H9 (cell line): ENCODE measurements around the gene TAF15. TPM values are rescaled to one million over a fixed set of nuclear protein-coding genes. Genes with fewer than 3 reads are reported as not detected.

ENCODE experiments used
- DNase-seq: peaks from one replicate; pipeline ENCODE4 v3.0.0-alpha.2; 2017
- H2AFZ ChIP-seq: one replicate; pipeline ENCODE4 v1.6.1; 2013; ENCODE audit warnings: mild to moderate bottlenecking, low read length, control low read depth, moderate library complexity
- H2AK5ac ChIP-seq: 2 replicates; pipeline ENCODE4 v1.6.1; 2013; ENCODE audit warnings: low read length, control low read depth, mixed read lengths; ENCODE audit not compliant: insufficient read length
- H2BK120ac ChIP-seq: one replicate; pipeline ENCODE4 v1.6.1; 2013; ENCODE audit warnings: low read depth, mild to moderate bottlenecking, low read length, control low read depth, inconsistent platforms; ENCODE audit not compliant: poor library complexity, severe bottlenecking
- H2BK12ac ChIP-seq: 2 replicates; pipeline ENCODE4 v1.6.1; 2013; ENCODE audit warnings: low read length, control low read depth, mixed read lengths, low read depth; ENCODE audit not compliant: insufficient read length
- H2BK15ac ChIP-seq: 2 replicates; pipeline ENCODE4 v1.6.1; 2013; ENCODE audit warnings: low read depth, low read length, control low read depth
- H2BK20ac ChIP-seq: one replicate; pipeline ENCODE4 v1.6.1; 2013; ENCODE audit warnings: low read depth, mild to moderate bottlenecking, low read length, control low read depth, inconsistent platforms; ENCODE audit not compliant: poor library complexity, severe bottlenecking
- H2BK5ac ChIP-seq: 2 replicates; pipeline ENCODE4 v1.6.1; 2013; ENCODE audit warnings: low read length, control low read depth, mixed read lengths; ENCODE audit not compliant: insufficient read length
- H3K14ac ChIP-seq: 2 replicates; pipeline ENCODE4 v1.6.1; 2013; ENCODE audit warnings: low read length, control low read depth; ENCODE audit not compliant: insufficient read depth
- H3K18ac ChIP-seq: 2 replicates; pipeline ENCODE4 v1.6.1; 2013; ENCODE audit warnings: low read depth, mild to moderate bottlenecking, mixed read lengths, low read length, control low read depth; ENCODE audit not compliant: insufficient read length
- H3K23ac ChIP-seq: 2 replicates; pipeline ENCODE4 v1.6.1; 2013; ENCODE audit warnings: low read length, control low read depth, mixed read lengths, low read depth; ENCODE audit not compliant: insufficient read length
- H3K23me2 ChIP-seq: 2 replicates; pipeline ENCODE4 v1.6.1; 2013; ENCODE audit warnings: low read depth, mild to moderate bottlenecking, mixed read lengths, low read length, control low read depth; ENCODE audit not compliant: insufficient read length, poor library complexity, severe bottlenecking
- H3K27ac ChIP-seq: 2 replicates; pipeline ENCODE4 v1.5.1; 2013; ENCODE audit warnings: low read length, control low read depth, mixed read lengths, low read depth; ENCODE audit not compliant: insufficient read length
- H3K27me3 ChIP-seq: 2 replicates; pipeline ENCODE4 v1.6.1; 2013; ENCODE audit warnings: low read length, control low read depth, inconsistent platforms; ENCODE audit not compliant: insufficient read depth
- H3K4ac ChIP-seq: 2 replicates; pipeline ENCODE4 v1.6.1; 2013; ENCODE audit warnings: low read depth, mild to moderate bottlenecking, control low read depth, inconsistent platforms, low read length, moderate library complexity
- H3K4me1 ChIP-seq: 2 replicates; pipeline ENCODE4 v1.6.1; 2013; ENCODE audit warnings: low read length, control low read depth, inconsistent platforms; ENCODE audit not compliant: insufficient read depth
- H3K4me2 ChIP-seq: 2 replicates; pipeline ENCODE4 v1.6.1; 2013; ENCODE audit warnings: low read length, control low read depth, mixed read lengths; ENCODE audit not compliant: insufficient read length, insufficient read depth
- H3K56ac ChIP-seq: 2 replicates; pipeline ENCODE4 v1.6.1; 2013; ENCODE audit warnings: low read depth, mild to moderate bottlenecking, mixed read lengths, low read length, control low read depth; ENCODE audit not compliant: insufficient read length
- H3K79me1 ChIP-seq: 2 replicates; pipeline ENCODE4 v1.6.1; 2013; ENCODE audit warnings: low read depth, mild to moderate bottlenecking, moderate library complexity, low read length, control low read depth, inconsistent platforms; ENCODE audit not compliant: insufficient read depth, poor library complexity, severe bottlenecking
- H3K79me2 ChIP-seq: 2 replicates; pipeline ENCODE4 v1.6.1; 2013; ENCODE audit warnings: low read length, control low read depth, inconsistent platforms; ENCODE audit not compliant: insufficient read depth
- H3K9ac ChIP-seq: 2 replicates; pipeline ENCODE4 v1.6.1; 2013; ENCODE audit warnings: low read length, control low read depth, mixed read lengths; ENCODE audit not compliant: insufficient read length; ENCODE audit errors: extremely low read depth
- H3K9me3 ChIP-seq: one replicate; pipeline ENCODE4 v1.6.1; 2013; ENCODE audit warnings: low read depth, low read length, inconsistent platforms; ENCODE audit not compliant: control insufficient read depth
- H3T11ph ChIP-seq: one replicate; pipeline ENCODE4 v1.6.1; 2013; ENCODE audit warnings: mild to moderate bottlenecking, low read length, control low read depth, inconsistent platforms
- H4K20me1 ChIP-seq: one replicate; pipeline ENCODE4 v1.6.1; 2013; ENCODE audit not compliant: control insufficient read depth, insufficient read length, insufficient read depth
- H4K5ac ChIP-seq: 2 replicates; pipeline ENCODE4 v1.6.1; 2013; ENCODE audit warnings: low read depth, mild to moderate bottlenecking, mixed read lengths, low read length, control low read depth; ENCODE audit not compliant: insufficient read length
- H4K8ac ChIP-seq: replicated peaks from 2 replicates; pipeline ENCODE4 v1.6.1; 2013; ENCODE audit warnings: low read length, control low read depth, mixed read lengths, low read depth; ENCODE audit not compliant: insufficient read length
- H4K91ac ChIP-seq: 2 replicates; pipeline ENCODE4 v1.6.1; 2013; ENCODE audit warnings: low read depth, mild to moderate bottlenecking, moderate library complexity, mixed read lengths, low read length, control low read depth; ENCODE audit not compliant: insufficient read length
- H3K27ac Mint-ChIP-seq, 3 experiments: 2 replicates in 2 of 3; 3 replicates in 1 of 3; pipeline ENCODE4 v1.8.0; 2020 to 2021; ENCODE audit warnings: mixed read lengths in 3 of 3, mild to moderate bottlenecking in 1 of 3, moderate library complexity in 1 of 3
- H3K27me3 Mint-ChIP-seq: 2 replicates; pipeline ENCODE4 v1.8.0; 2021; ENCODE audit warnings: low read depth, mild to moderate bottlenecking, moderate library complexity, mixed read lengths
- H3K36me3 Mint-ChIP-seq, 3 experiments: 2 replicates in 2 of 3; 3 replicates in 1 of 3; pipeline ENCODE4 v1.8.0; 2020 to 2021; ENCODE audit warnings: low read depth in 3 of 3, mixed read lengths in 3 of 3; ENCODE audit not compliant: insufficient read depth in 1 of 3
- H3K4me1 Mint-ChIP-seq, 2 experiments: 2 replicates each; pipeline ENCODE4 v1.8.0; 2020; ENCODE audit warnings: mixed read lengths in 2 of 2
- H3K4me3 Mint-ChIP-seq, 2 experiments: 2 replicates in 1 of 2; 3 replicates in 1 of 2; pipeline ENCODE4 v1.8.0; 2020 to 2021; ENCODE audit warnings: mild to moderate bottlenecking in 2 of 2, mixed read lengths in 2 of 2, moderate library complexity in 1 of 2
- H3K9me3 Mint-ChIP-seq, 2 experiments: 2 replicates in 1 of 2; 3 replicates in 1 of 2; pipeline ENCODE4 v1.8.0; 2020; ENCODE audit warnings: mild to moderate bottlenecking in 2 of 2, mixed read lengths in 2 of 2, moderate library complexity in 1 of 2
- CTCF ChIP-seq: fragments of 200-600 bp; sonication (generic); conservative IDR thresholded peaks from 3 replicates; pipeline ENCODE4 v1.8.0; 2021; ENCODE audit warnings: antibody characterized with exemption, mild to moderate bottlenecking
- WGBS: extraction: QIAGEN DNeasy Blood & Tissue Kit; methylation state at CpG from one replicate; pipeline ENCODE4 v1.1.7; 2013; ENCODE audit warnings: missing lambda C conversion rate, low lambda C conversion rate, mixed read lengths; ENCODE audit not compliant: insufficient read length; ENCODE audit errors: extremely low coverage; 5-methylcytosine and 5-hydroxymethylcytosine counted together
- total RNA-seq: library from RNA; stranded (reverse); gene quantifications from 2 replicates; pipeline ENCODE4 v1.2.1, GENCODE V29; 2021

Gene TAF15
- total RNA-seq, 1 experiment from 2014 or later, result 304 TPM

- Histone ChIP-seq H3K9ac (no peak overlapping the region), H3K4ac (no peak overlapping the region), H3K79me2 (no peaks in the 10 kb centered on the region), H3K27ac (no peak overlapping the region), H3K18ac (no peak overlapping the region), H3K14ac (no peak overlapping the region), H4K8ac (no peak overlapping the region), H2BK120ac (no peak overlapping the region), H3K27me3 (no peaks in the 10 kb centered on the region), H2BK20ac (no peak overlapping the region), H3K4me1 (no peaks in the 10 kb centered on the region), H2BK15ac (no peak overlapping the region), H3K23ac (no peak overlapping the region), H3K56ac (no peak overlapping the region), H2BK5ac (no peak overlapping the region), H2AK5ac (no peak overlapping the region), H4K20me1 (peaks cover 3% of the 10 kb centered on the region), H4K91ac (no peak overlapping the region), H2BK12ac (no peak overlapping the region), H4K5ac (no peak overlapping the region), H3K79me1 (no peaks in the 10 kb centered on the region), H3K9me3 (no peaks in the 10 kb centered on the region), H2AFZ (no peak overlapping the region), H3K4me2 (no peak overlapping the region), H3K23me2 (no peaks in the 10 kb centered on the region), H3T11ph (no peak overlapping the region)
- no peak for DNase-seq
- no CpG with 5 or more reads among the region's 5 CpGs for WGBS
- H3K27me3 Mint-ChIP-seq, result no peaks in the 10 kb centered on the region
- H3K27ac Mint-ChIP-seq, result peak overlapping the region in 2 of 3 experiments; percentile 7 to 55; a peak in 1 of 7 replicates
- no peak for TF ChIP-seq CTCF
- H3K4me1 Mint-ChIP-seq, result no peaks in the 10 kb centered on the region
- no peaks in the 10 kb centered on the region for H3K9me3 Mint-ChIP-seq
- no peak overlapping the region for H3K4me3 Mint-ChIP-seq
- H3K36me3 Mint-ChIP-seq, result peaks cover 50 to 88% (median 82%) of the 10 kb centered on the region in 3 experiments
Observed at GRCh38 chr17:35842239-35842638, 33.0 kb downstream of the TAF15 start.
